Measurements from ENCODE around the gene FAM110C. TPM values are rescaled to one million over a fixed set of nuclear protein-coding genes. Genes with fewer than 3 reads are reported as not detected.

The FAM110C gene
- polyA plus RNA-seq, 1 donor, result 0.94 TPM

Other genes with a start within 250 kb of the FAM110C start
- 35.7 TPM for gene SH3YL1, start 217.5 kb upstream of the FAM110C start, polyA plus RNA-seq (ENCODE audit: insufficient read length)
- gene ACP1, start 218.4 kb upstream of the FAM110C start, polyA plus RNA-seq (ENCODE audit: insufficient read length), result 85.2 TPM
- gene ALKAL2, start 241.6 kb upstream of the FAM110C start, polyA plus RNA-seq (ENCODE audit: insufficient read length), result 0.49 TPM